GM12878 (cell line): ENCODE data around the gene CCDC184. TPM values are rescaled to one million over a fixed set of nuclear protein-coding genes. Genes with fewer than 3 reads are reported as not detected.

Experiments
- ATAC-seq: fragments of 200-7000 bp; cut with Tn5 transposase; 3 replicates; pipeline ENCODE4 v1.9.1; 2020; ENCODE audit warnings: mild to moderate bottlenecking, moderate library complexity
- BruUV-seq: library from RNA; stranded (reverse); fragments of 400-500 nt; replicated peaks from 2 replicates; lab custom pipeline; 2021; lab: Mats Ljungman, UMichigan
- CTCF ChIA-PET: fragments of 300-600 bp; sonication (Branson Sonifier 250); formaldehyde crosslinking; extraction: SDS; loops from one replicate; lab custom pipeline; 2021; ENCODE audit warnings: inconsistent platforms; lab: Yijun Ruan, JAX
- POLR2A ChIA-PET: fragments of 350-600 bp; formaldehyde crosslinking; extraction: SDS; loops from one replicate; lab custom pipeline; 2021; ENCODE audit warnings: inconsistent platforms; lab: Charles Lee
- RAD21 ChIA-PET: fragments of 300-600 bp; sonication (Branson Sonifier 250); formaldehyde crosslinking; loops from one replicate; lab custom pipeline; 2023; ENCODE audit warnings: antibody characterized with exemption; ENCODE audit not compliant: unreplicated experiment; lab: Charles Lee
- SMC1A ChIA-PET: fragments of 300-600 bp; sonication (Branson Sonifier 250); formaldehyde crosslinking; loops from one replicate; lab custom pipeline; 2023; ENCODE audit not compliant: unreplicated experiment, uncharacterized antibody; lab: Charles Lee
- DNase-seq: peaks from one replicate; pipeline ENCODE4 v3.0.0-alpha.2; 2011; ENCODE audit warnings: low read depth, low spot score
- FAIRE-seq: peaks from 3 replicates; lab custom pipeline; 2011; peaks lifted over from hg19 to GRCh38; lab: Jason Lieb, UNC
- H2AFZ ChIP-seq: 2 replicates; pipeline ENCODE4 v1.6.0; 2011; ENCODE audit warnings: low read depth, low read length, control low read depth; ENCODE audit not compliant: control insufficient read depth
- H3K27ac ChIP-seq: 2 replicates; pipeline ENCODE4 v1.5.1; 2011; ENCODE audit warnings: control low read depth; ENCODE audit not compliant: control insufficient read depth, insufficient read depth
- H3K27me3 ChIP-seq, 2 experiments: replicated peaks in 1 of 2; 2 replicates each; pipeline versions ENCODE4 v1.6.0 to v1.6.1; 2011; ENCODE audit warnings: low read length in 1 of 2; ENCODE audit not compliant: control insufficient read depth in 2 of 2, insufficient read depth in 2 of 2
- H3K36me3 ChIP-seq, 2 experiments: 2 replicates each; pipeline ENCODE4 v1.5.1; 2011; ENCODE audit warnings: low read length in 1 of 2; ENCODE audit not compliant: control insufficient read depth in 2 of 2, insufficient read depth in 2 of 2
- H3K4me1 ChIP-seq: 2 replicates; pipeline ENCODE4 v1.6.1; 2011; ENCODE audit warnings: mild to moderate bottlenecking, low read length, moderate library complexity, mixed read lengths; ENCODE audit not compliant: control insufficient read depth, insufficient read depth
- H3K4me2 ChIP-seq: 2 replicates; pipeline ENCODE4 v1.6.0; 2011; ENCODE audit warnings: control low read depth; ENCODE audit not compliant: control insufficient read depth, insufficient read depth
- H3K4me3 ChIP-seq: fragments of 200-600 bp; sonication (generic); 2 replicates; pipeline ENCODE4 v1.5.1; 2016
- H3K79me2 ChIP-seq: 2 replicates; pipeline ENCODE4 v1.6.0; 2011; ENCODE audit warnings: low read length; ENCODE audit not compliant: control insufficient read depth, insufficient read depth
- H3K9ac ChIP-seq: 2 replicates; pipeline ENCODE4 v1.8.0; 2011; ENCODE audit warnings: low read length, control low read depth, mixed read lengths; ENCODE audit not compliant: control insufficient read depth, insufficient read depth
- H3K9me3 ChIP-seq: replicated peaks from 3 replicates; pipeline ENCODE4 v1.5.1; 2011; ENCODE audit warnings: mild to moderate bottlenecking, low read length; ENCODE audit not compliant: control insufficient read depth, insufficient read depth
- H4K20me1 ChIP-seq: 2 replicates; pipeline ENCODE4 v1.6.0; 2011; ENCODE audit not compliant: control insufficient read depth, insufficient read depth
- CHD1 ChIP-seq: IDR thresholded peaks from 2 replicates; pipeline ENCODE4 v1.6.1; 2012; ENCODE audit warnings: low read depth, low read length, improper control_type of control experiment
- CHD4 ChIP-seq: fragments of 200-600 bp; sonication (generic); IDR thresholded peaks from 2 replicates; pipeline ENCODE4 v1.6.1; 2016; ENCODE audit warnings: mild to moderate bottlenecking
- NRF1 ChIP-seq: conservative IDR thresholded peaks from 2 replicates; pipeline ENCODE4 v1.6.1; 2011; ENCODE audit warnings: mild to moderate bottlenecking, low read depth, low read length, improper control_type of control experiment
- WGBS: methylation state at CpG from one replicate; pipeline ENCODE4 v1.1.6; 2016; ENCODE audit warnings: low lambda C conversion rate; ENCODE audit not compliant: insufficient replicate concordance, insufficient coverage; ENCODE audit errors: missing lambda C conversion rate; 5-methylcytosine and 5-hydroxymethylcytosine counted together
- in situ Hi-C: fragments of 300-500 bp; cut with MboI; formaldehyde crosslinking; loops from 9 replicates; pipeline ENCODE4 v1.14.3; 2018; ENCODE audit warnings: mixed read lengths
- intact Hi-C: fragments of 100-400 bp; cut with micrococcal nuclease; formaldehyde crosslinking; loops from one replicate; pipeline ENCODE4 v1.14.2; 2022; ENCODE audit not compliant: unreplicated experiment
- polyA plus RNA-seq, 11 experiments: library from polyadenylated mRNA; depleted of rRNA in 4 of 11; unstranded in 6 of 11; stranded (reverse) in 5 of 11; fragments of >200 nt; fragmentation: Nextera tagmentation in 4 of 11; fragmentation: Illumina TruSeq in 1 of 11; extraction: Ambion mirVana in 4 of 11; extraction: Trizol in 1 of 11; gene quantifications; 1 replicate in 1 of 11; 2 replicates in 10 of 11; pipeline versions ENCODE4 v1.2.1 to v1.2.3, GENCODE V29; 2011 to 2016; ENCODE audit warnings: inconsistent platforms in 2 of 11, missing spikeins in 2 of 11, low read depth in 1 of 11
- total RNA-seq, 4 experiments: library from RNA; depleted of rRNA in 3 of 4; stranded (reverse); fragments of >200 nt in 3 of 4; fragmentation: Illumina TruSeq in 1 of 4; extraction: Trizol in 1 of 4; gene quantifications; 2 replicates each; pipeline versions ENCODE4 v1.2.1 to v1.2.3, GENCODE V29; 2013 to 2021

Gene CCDC184
- total and polyA plus RNA-seq, 10 of the 15 experiments (the other 5 are each of a cell fraction or from before 2014, with no cell fraction given) = not detected

- no peaks in the 10 kb centered on the region for H4K20me1 ChIP-seq
- H3K4me3 ChIP-seq = no peak overlapping the region
- 36% methylated on average over 5 of the region's 5 CpGs for WGBS
- FAIRE-seq (no peak), ATAC-seq (no peak), DNase-seq (no peak)
- no peaks in the 10 kb centered on the region for H3K27me3 ChIP-seq
- intact Hi-C loops (no loop called here), in situ Hi-C loops (loop anchor here (5.0 kb wide), 1 partner anchor 196 kb away; no protein-coding TSS in a partner anchor)
- no peak overlapping the region for H3K27ac ChIP-seq
- H2AFZ ChIP-seq = no peak overlapping the region
- ChIA-PET RAD21 (interaction anchor here (1.1 to 2.1 kb wide), 3 partner anchors 44 to 199 kb away, joined by 4 to 7 read pairs (median 4); partner anchors contain the start of genes PFKM and TMEM106C), SMC1A (interaction anchor here (0.8 to 2.6 kb wide), 5 partner anchors 13 to 455 kb away, joined by 3 to 7 read pairs (median 3); no protein-coding TSS in a partner anchor), CTCF (interaction anchor here (0.8 to 4.8 kb wide), 15 partner anchors 11 to 455 kb away, joined by 3 to 38 read pairs (median 4); partner anchors contain the start of genes TMEM106C and VDR)
- no peak overlapping the region for H3K9ac ChIP-seq
- no TSS peak for BruUV-seq
- no peak overlapping the region for H3K4me2 ChIP-seq
- H3K36me3 ChIP-seq = no peaks in the 10 kb centered on the region
- no peak for TF ChIP-seq CHD1
- TF ChIP-seq, all 136 proteins: peak for 0
- Histone ChIP-seq H3K4me1 (peaks cover 4% of the 10 kb centered on the region), H3K79me2 (no peaks in the 10 kb centered on the region), H3K9me3 (no peaks in the 10 kb centered on the region)
- POLR2A ChIA-PET = no interaction called here
Observed at GRCh38 chr12:48163150-48163747, 20.2 kb upstream of the CCDC184 start.

- intact Hi-C loops = loop anchor here (2.0 kb wide), 2 partner anchors 80 to 202 kb away; partner anchors contain the start of gene TMEM106C
- H2AFZ ChIP-seq = no peak overlapping the region
- H3K4me3 ChIP-seq = no peak overlapping the region
- DNase-seq = no peak
- no peaks in the 10 kb centered on the region for H3K79me2 ChIP-seq
- POLR2A ChIA-PET = interaction anchor here (0.6 kb wide), 1 partner anchor 12 kb away, joined by 3 read pairs; no protein-coding TSS in a partner anchor
- no peak for TF ChIP-seq NRF1
- no peak for TF ChIP-seq CHD4
- TF ChIP-seq, all 136 proteins: peak for 0
- no peak for FAIRE-seq
- 56% methylated on average over 2 of the region's 2 CpGs for WGBS
- Histone ChIP-seq H3K9me3 (no peaks in the 10 kb centered on the region), H3K27ac (no peak overlapping the region), H3K27me3 (peaks cover 0 to 2% of the 10 kb centered on the region in 2 experiments; a peak in 1 of 4 replicates), H3K4me1 (peaks cover 4% of the 10 kb centered on the region; the same call in 1 of the 2 replicates), H3K36me3 (no peaks in the 10 kb centered on the region), H3K4me2 (no peak overlapping the region), H3K9ac (no peak overlapping the region), H4K20me1 (no peaks in the 10 kb centered on the region)
- no TSS peak for BruUV-seq
- ChIA-PET CTCF (interaction anchor here (0.6 to 4.8 kb wide), 33 partner anchors 9 to 461 kb away, joined by 3 to 38 read pairs (median 4); partner anchors contain the start of genes TMEM106C and VDR), RAD21 (interaction anchor here (0.6 to 2.2 kb wide), 5 partner anchors 8 to 326 kb away, joined by 3 to 7 read pairs (median 6); partner anchors contain the start of genes PFKM and TMEM106C), SMC1A (interaction anchor here (0.6 to 2.6 kb wide), 9 partner anchors 9 to 453 kb away, joined by 3 to 7 read pairs (median 3); partner anchors contain the start of gene TMEM106C)
- in situ Hi-C loops = loop anchor here (5.0 kb wide), 1 partner anchor 197 kb away; no protein-coding TSS in a partner anchor
- no peak for ATAC-seq
Observed at GRCh38 chr12:48164451-48164850, 19.0 kb upstream of the CCDC184 start.
